ENCODE results near the gene GALNT2. TPM values are rescaled to one million over a fixed set of nuclear protein-coding genes. Genes with fewer than 3 reads are reported as not detected.

The GALNT2 gene
- total and polyA plus RNA-seq, 12 donors = 22.3 to 220 (median 85.7) TPM

- no peak for DNase-seq
- H3K27ac ChIP-seq = no peak overlapping the region
- no peaks in the 10 kb centered on the region for H3K27me3 ChIP-seq
- TF ChIP-seq CTCF (IDR thresholded peaks at IDR 0.05) = no peak
- no peak for TF ChIP-seq POLR2A (IDR thresholded peaks at IDR 0.05)
- H3K36me3 ChIP-seq (replicated peaks in 1 of 2) = no peaks in the 10 kb centered on the region
- H3K4me1 ChIP-seq (replicated peaks in 1 of 2) = peaks cover 6 to 40% of the 10 kb centered on the region in 2 donors
- no peak overlapping the region for H3K4me3 ChIP-seq
- intact Hi-C loops (cut with DNase I) = no loop called here
- 74 to 82% (median 79%) methylated on average over 3 of the region's 3 CpGs for WGBS, 4 donors
- H3K9me3 ChIP-seq (replicated peaks in 1 of 3) = no peaks in the 10 kb centered on the region
Observed at GRCh38 chr1:230220907-230221306, 153.9 kb downstream of the GALNT2 start.

DNA sequence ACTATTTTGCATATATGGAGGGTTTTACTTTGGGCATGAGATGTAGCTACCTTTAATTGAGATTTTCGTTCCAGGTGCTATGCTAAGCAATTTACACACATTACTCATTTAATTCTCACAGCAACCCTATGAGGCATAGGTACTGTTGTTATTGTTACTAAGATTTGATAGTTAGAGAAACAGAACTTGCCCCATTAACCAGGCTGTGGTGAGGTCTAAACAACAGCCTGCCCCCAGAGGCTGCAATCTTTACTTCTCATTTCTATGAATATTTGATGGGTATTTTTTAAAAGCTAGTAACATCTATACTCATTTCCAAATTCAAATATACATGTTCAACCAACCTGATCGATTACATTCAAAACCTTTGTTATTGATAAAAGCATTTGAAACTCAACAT is 155.6 kb downstream of the GALNT2 start:
- H3K4me1 ChIP-seq (replicated peaks in 1 of 2) = peaks cover 6 to 37% of the 10 kb centered on the region in 2 donors
- no peak overlapping the region for H3K4me3 ChIP-seq
- H3K9me3 ChIP-seq (replicated peaks in 1 of 3) = no peaks in the 10 kb centered on the region
- no peaks in the 10 kb centered on the region for H3K27me3 ChIP-seq
- TF ChIP-seq POLR2A (IDR thresholded peaks at IDR 0.05) (no peak), CTCF (IDR thresholded peaks at IDR 0.05) (peak in 3 of 6 experiments; percentile 15 to 26 (median 15))
- no peak for DNase-seq
- WGBS, 4 donors = 90 to 98% (median 91%) methylated on average over 2 of the region's 2 CpGs
- H3K27ac ChIP-seq = no peak overlapping the region
- intact Hi-C loops (cut with DNase I) = no loop called here
- no peaks in the 10 kb centered on the region for H3K36me3 ChIP-seq (replicated peaks in 1 of 2)

DNA sequence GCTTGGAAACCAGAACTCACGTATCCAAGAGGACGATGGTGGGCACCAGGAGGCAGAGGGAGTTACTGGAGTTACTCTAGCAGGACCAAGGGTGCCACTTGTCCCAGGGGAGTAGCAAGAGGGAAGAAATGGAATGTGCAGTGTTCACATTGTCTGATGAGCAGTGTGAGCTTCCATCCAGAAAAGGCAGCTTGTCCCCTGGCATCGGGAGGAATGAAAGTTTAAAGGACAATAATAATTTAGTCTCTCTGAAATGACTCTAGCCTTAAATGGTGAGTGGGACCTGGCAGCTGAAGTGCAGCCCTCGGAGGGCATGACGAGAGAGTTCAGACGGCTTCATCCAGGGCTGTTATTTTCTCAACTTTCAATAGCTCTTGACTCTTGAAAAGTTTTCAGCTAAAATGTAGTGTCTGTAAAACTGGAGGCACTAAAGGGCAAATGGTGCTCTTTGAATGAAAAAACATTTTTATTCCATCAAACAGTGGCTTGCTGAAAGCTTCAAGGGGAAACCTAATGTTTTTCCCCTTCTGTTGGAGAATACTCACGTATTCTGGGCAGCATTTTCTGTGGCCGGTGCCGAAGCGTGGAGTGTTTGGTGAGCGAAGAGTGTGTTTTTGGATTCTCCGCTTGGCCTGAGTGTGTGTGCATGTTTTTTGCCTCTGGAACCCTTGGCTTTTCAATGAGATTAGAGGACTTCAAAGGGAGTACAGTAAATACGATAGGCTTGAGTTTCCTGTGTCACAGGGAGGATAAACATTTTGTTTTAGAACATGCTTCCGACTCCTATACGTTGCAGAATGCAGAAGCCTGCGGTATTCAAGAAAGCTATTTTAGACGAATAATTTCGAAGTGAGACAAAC is 157.3 kb downstream of the GALNT2 start:
- intact Hi-C loops (cut with DNase I) = no loop called here
- Histone ChIP-seq H3K27ac (no peak overlapping the region), H3K27me3 (no peaks in the 10 kb centered on the region), H3K36me3 (replicated peaks in 1 of 2) (no peaks in the 10 kb centered on the region), H3K4me1 (replicated peaks in 1 of 2) (peaks cover 0 to 33% of the 10 kb centered on the region in 2 donors), H3K9me3 (replicated peaks in 1 of 3) (no peaks in the 10 kb centered on the region), H3K4me3 (no peak overlapping the region)
- 94 to 97% (median 97%) methylated on average over 18 of the region's 18 CpGs for WGBS, 4 donors
- DNase-seq = no peak
- no peak for TF ChIP-seq CTCF (IDR thresholded peaks at IDR 0.05)
- TF ChIP-seq POLR2A (IDR thresholded peaks at IDR 0.05) = no peak

- Histone ChIP-seq H3K4me1 (replicated peaks in 1 of 2) (peaks cover 8 to 36% of the 10 kb centered on the region in 2 donors), H3K27me3 (no peaks in the 10 kb centered on the region), H3K9me3 (replicated peaks in 1 of 3) (no peaks in the 10 kb centered on the region), H3K27ac (no peak overlapping the region), H3K4me3 (no peak overlapping the region), H3K36me3 (replicated peaks in 1 of 2) (no peaks in the 10 kb centered on the region)
- no peak for TF ChIP-seq CTCF (IDR thresholded peaks at IDR 0.05)
- no peak for TF ChIP-seq POLR2A (IDR thresholded peaks at IDR 0.05)
- intact Hi-C loops (cut with DNase I) = no loop called here
- WGBS, 4 donors = 86 to 90% (median 88%) methylated on average over 14 to 16 of the region's 16 CpGs
- peak in 1 of 7 donors; percentile 54 for DNase-seq
Observed at GRCh38 chr1:230226007-230226800, 159.2 kb downstream of the GALNT2 start.

Data from adrenal gland (tissue), 12 donors.